CD4-positive, alpha-beta T cell treated with Interleukin-6 for 4 hours (primary cell): ENCODE results near the gene TRIM56.

Experiments
- DNase-seq: peaks from one replicate; pipeline ENCODE4 v3.0.0-alpha.2; 2020; ENCODE audit warnings: mixed read lengths

TRIM56 gene

DNA sequence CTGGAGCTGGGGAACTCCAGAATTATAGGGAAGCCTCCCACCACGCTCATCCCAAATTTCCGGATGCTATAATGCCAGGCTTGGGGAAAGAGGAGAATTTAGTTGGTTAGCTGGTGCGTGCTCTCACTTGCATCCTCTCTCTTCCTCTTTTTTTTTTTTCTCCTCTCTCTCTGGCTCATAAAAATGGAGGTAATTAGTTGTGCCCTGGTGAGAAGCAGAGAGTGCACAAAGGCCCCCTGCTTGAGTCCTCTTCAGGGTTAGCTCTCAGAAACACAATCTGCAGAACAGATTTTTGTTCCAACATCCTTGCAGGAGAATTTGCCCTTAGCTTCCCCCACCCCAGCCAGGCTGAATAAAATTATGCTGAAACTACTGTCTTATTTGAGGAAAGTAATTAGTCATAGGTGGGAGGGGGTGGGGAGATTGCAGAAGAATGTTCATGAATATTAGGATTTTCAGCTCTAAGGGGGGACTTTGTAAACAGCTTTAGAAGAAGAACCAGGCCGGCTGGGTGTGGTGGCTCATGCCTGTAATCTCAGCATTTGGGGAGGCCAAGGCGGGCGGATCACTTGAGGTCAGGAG lies 49.2 kb downstream of the TRIM56 start:
- DNase-seq, result no peak

- DNase-seq, result no peak
Measured at GRCh38 chr7:101137651-101138212, 52.5 kb downstream of the TRIM56 start.

DNA sequence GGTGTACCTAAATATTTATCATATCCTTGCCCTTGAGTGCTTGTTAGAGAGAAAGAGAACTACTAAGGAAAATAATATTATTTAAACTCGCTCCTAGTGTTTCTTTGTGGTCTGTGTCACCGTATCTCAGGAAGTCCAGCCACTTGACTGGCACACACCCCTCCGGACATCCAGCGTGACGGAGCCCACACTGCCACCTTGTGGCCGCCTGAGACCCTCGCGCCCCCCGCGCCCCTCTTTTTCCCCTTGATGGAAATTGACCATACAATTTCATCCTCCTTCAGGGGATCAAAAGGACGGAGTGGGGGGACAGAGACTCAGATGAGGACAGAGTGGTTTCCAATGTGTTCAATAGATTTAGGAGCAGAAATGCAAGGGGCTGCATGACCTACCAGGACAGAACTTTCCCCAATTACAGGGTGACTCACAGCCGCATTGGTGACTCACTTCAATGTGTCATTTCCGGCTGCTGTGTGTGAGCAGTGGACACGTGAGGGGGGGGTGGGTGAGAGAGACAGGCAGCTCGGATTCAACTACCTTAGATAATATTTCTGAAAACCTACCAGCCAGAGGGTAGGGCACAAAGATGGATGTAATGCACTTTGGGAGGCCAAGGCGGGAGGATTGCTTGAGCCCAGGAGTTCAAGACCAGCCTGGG lies 53.1 kb downstream of the TRIM56 start:
- peak; percentile 85 for DNase-seq

- no peak for DNase-seq
Measured at GRCh38 chr7:101140339-101140699, 55.0 kb downstream of the TRIM56 start.

- DNase-seq, result no peak
Measured at GRCh38 chr7:101140746-101141382, 55.6 kb downstream of the TRIM56 start.
